Measurements from ENCODE around the gene GTPBP3.

DNA sequence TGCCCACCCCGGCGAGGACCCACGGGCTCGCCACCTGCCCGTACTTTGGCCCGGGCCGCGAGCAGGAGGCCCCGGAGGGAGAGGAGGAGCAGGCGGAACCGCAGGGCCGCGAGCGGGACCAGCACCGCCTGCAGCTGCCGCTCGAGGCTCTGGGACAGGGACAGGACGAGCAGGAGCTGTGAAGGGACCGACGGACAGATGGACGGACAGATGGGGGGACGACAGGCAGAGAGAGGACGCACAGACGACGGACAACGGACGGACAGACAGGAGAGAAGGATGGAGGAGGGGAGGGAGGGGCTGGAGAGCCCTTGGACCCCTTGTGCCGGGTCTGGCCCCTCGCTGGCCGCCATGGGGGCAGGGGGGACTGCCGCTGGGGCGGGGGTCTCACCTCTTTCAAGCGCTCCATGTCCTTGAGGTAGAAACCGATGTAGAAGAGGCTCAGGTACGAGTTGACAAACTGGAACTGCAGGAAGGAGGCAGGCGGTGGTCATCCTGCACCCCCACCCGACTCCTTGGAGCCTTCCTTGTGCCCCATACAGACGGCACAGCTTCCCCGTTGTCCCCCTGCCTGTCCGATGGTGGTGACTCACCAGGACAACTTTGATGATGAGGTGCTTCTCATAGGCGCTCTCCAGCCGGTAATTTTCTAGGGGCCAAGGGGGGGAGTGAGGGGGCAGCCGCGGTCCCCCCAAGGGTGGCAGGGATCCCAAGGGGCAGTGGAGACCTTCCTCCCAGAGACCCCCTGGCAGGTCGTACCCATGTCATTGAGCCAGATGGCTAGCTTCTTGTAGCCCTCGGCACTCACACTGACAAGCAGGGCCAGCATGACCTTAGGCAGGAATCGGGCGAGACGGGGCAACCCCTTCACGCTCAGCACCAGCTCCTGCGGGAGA is 7.7 kb upstream of the GTPBP3 start:
- TF ChIP-seq, protein P1, sequence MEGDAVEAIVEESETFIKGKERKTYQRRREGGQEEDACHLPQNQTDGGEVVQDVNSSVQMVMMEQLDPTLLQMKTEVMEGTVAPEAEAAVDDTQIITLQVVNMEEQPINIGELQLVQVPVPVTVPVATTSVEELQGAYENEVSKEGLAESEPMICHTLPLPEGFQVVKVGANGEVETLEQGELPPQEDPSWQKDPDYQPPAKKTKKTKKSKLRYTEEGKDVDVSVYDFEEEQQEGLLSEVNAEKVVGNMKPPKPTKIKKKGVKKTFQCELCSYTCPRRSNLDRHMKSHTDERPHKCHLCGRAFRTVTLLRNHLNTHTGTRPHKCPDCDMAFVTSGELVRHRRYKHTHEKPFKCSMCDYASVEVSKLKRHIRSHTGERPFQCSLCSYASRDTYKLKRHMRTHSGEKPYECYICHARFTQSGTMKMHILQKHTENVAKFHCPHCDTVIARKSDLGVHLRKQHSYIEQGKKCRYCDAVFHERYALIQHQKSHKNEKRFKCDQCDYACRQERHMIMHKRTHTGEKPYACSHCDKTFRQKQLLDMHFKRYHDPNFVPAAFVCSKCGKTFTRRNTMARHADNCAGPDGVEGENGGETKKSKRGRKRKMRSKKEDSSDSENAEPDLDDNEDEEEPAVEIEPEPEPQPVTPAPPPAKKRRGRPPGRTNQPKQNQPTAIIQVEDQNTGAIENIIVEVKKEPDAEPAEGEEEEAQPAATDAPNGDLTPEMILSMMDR (IDR thresholded peaks at IDR 0.05): no peak
- TF ChIP-seq POLR2A (IDR thresholded peaks at IDR 0.05): no peak
- no peak for TF ChIP-seq EP300 (IDR thresholded peaks at IDR 0.05)

All from tibial nerve (tissue), 4 donors.